GM12891 (cell line): ENCODE results near the gene WWC2.
"Not testable (repeated sequence)": the region's sequence is repeated elsewhere in the genome, so short reads cannot be mapped to it uniquely, and the experiment has no call there.

Experiments
- PAX5 ChIP-seq: IDR thresholded peaks from 2 replicates; pipeline ENCODE4 v1.6.1; 2011; ENCODE audit warnings: low read length, moderate library complexity, mild to moderate bottlenecking; ENCODE audit not compliant: insufficient read depth, severe bottlenecking
- POLR2A ChIP-seq: IDR thresholded peaks from 2 replicates; pipeline ENCODE4 v1.6.1; 2011; ENCODE audit warnings: low read depth, low read length, control low read depth
- POLR2AphosphoS5 ChIP-seq: IDR thresholded peaks from 2 replicates; pipeline ENCODE4 v1.6.1; 2011; ENCODE audit warnings: low read depth, low read length, control low read depth
- TAF1 ChIP-seq: IDR thresholded peaks from 2 replicates; pipeline ENCODE4 v1.6.1; 2011; ENCODE audit warnings: low read depth, low read length, control low read depth

DNA sequence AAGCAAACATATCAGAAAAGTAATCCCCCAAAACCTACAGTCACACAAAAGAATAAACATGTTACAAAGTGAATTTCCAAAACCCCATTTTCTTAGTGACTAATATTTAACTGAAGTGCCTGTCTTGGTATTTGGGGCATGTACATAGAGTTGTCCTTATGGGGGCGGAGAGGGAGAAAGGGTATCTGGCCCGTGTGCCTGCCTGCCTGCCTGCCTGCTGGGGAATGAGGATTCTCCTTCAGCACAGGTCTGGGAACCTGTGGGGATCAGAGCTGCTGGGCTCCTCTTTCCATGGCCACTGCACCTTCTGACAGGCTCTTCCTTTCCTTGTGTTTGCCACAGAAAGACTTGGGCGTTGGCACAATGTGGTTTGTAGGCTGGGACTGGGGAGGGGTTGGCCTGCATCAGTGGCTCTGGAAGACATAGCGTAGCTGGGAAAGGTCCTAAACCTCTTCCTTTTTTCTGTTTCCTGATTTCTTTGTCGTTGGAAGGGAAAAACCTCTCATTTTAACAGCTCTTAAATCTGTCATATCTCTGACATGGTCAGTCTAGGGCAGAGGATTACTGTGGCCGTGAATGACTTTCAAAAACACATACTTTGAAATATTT lies 94.8 kb downstream of the WWC2 start:
- not testable (repeated sequence) for TF ChIP-seq POLR2A, POLR2AphosphoS5, TAF1, PAX5
